ENCODE data around the gene PRDM16. TPM values are rescaled to one million over a fixed set of nuclear protein-coding genes. Genes with fewer than 3 reads are reported as not detected.
"Not testable (repeated sequence)": the region's sequence is repeated elsewhere in the genome, so short reads cannot be mapped to it uniquely, and the experiment has no call there.

Gene PRDM16
- total and polyA plus RNA-seq, 8 donors = 9.6 to 18.0 (median 14.7) TPM

DNA sequence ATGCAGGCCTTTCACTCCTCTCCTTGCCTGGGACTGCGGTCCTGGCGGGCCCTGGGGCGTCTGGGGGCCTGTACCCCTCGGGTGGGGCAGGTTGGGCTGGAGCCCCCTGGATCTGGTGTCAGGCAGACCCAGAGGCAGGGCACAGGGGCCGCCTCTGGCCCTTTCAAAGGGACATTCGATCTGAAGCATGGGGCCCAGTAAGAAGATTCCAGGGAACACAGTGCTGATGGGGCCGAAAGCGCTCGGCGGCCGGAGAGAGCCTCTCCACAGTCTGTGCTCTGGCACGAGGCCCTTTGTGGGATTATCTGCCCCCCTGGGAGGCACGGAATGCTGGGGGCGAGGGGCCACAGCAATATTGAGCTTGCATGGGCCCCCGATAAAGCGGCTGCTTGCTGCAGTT lies 15.2 kb downstream of the PRDM16 start:
- ATAC-seq (no peak), DNase-seq (no peak)
- H3K9me3 ChIP-seq = no peaks in the 10 kb centered on the region
- peaks cover 0 to 56% of the 10 kb centered on the region in 2 donors for H3K27me3 ChIP-seq
- intact Hi-C loops (cut with DNase I) = no loop called here
- H3K4me1 ChIP-seq = no peaks in the 10 kb centered on the region
- no peak overlapping the region for H3K4me3 ChIP-seq
- no peaks in the 10 kb centered on the region for H3K36me3 ChIP-seq
- no peak overlapping the region for H3K27ac ChIP-seq
- TF ChIP-seq, protein P1, sequence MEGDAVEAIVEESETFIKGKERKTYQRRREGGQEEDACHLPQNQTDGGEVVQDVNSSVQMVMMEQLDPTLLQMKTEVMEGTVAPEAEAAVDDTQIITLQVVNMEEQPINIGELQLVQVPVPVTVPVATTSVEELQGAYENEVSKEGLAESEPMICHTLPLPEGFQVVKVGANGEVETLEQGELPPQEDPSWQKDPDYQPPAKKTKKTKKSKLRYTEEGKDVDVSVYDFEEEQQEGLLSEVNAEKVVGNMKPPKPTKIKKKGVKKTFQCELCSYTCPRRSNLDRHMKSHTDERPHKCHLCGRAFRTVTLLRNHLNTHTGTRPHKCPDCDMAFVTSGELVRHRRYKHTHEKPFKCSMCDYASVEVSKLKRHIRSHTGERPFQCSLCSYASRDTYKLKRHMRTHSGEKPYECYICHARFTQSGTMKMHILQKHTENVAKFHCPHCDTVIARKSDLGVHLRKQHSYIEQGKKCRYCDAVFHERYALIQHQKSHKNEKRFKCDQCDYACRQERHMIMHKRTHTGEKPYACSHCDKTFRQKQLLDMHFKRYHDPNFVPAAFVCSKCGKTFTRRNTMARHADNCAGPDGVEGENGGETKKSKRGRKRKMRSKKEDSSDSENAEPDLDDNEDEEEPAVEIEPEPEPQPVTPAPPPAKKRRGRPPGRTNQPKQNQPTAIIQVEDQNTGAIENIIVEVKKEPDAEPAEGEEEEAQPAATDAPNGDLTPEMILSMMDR (IDR thresholded peaks at IDR 0.05) = no peak

DNA sequence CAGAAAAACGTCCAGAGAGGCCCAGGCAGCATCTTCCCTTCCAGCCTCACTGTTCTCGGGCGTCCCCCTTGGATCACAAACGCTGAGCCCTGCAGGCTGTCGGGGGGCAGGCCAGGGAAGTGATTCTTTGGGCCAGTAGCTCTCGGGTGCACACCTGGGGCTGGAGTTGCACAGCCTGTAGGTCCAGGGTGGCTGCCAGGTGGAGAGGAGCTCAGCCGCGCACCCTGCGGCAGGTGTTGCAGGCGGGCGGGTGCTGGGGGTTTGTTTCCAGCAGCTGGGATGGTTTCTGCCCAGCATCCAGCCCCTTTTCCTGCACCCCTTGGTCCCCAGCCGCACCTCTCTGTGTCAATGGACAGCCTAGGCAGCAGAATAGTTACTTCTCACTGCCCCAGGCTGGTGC lies 15.7 kb downstream of the PRDM16 start:
- DNase-seq = no peak

DNA sequence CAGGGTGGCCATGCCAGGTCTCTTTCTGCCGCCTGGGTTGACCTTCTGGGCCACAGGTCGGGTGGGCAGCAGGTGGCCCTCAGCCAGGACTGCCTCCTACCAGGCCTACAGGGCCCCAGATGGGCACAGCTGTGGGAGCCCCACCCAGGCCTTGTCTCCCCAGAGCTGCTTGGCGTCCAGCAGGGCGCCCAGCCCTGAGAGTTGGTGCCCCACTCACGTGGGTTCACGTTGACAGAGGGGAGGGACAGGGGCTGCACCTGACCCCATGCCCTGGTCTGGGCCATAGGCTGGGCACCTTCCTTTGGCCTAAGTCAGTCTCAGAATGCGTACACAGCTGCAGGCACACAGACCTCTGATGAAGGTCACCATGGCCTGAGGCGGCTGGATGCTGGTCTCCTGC lies 16.7 kb downstream of the PRDM16 start:
- Histone ChIP-seq H3K27me3 (peaks cover 0 to 56% of the 10 kb centered on the region in 2 donors), H3K9me3 (no peaks in the 10 kb centered on the region), H3K27ac (no peak overlapping the region), H3K4me1 (no peaks in the 10 kb centered on the region), H3K36me3 (no peaks in the 10 kb centered on the region), H3K4me3 (no peak overlapping the region)
- TF ChIP-seq, protein P1 (IDR thresholded peaks at IDR 0.05) = no peak
- ATAC-seq (no peak), DNase-seq (no peak)
- intact Hi-C loops (cut with DNase I) = no loop called here

More for the DNA sequence above, 15.7 kb downstream of the PRDM16 start:
- intact Hi-C loops (cut with DNase I) = no loop called here
- Histone ChIP-seq H3K27ac (no peak overlapping the region), H3K4me1 (no peaks in the 10 kb centered on the region), H3K36me3 (no peaks in the 10 kb centered on the region), H3K9me3 (no peaks in the 10 kb centered on the region), H3K4me3 (no peak overlapping the region), H3K27me3 (peaks cover 0 to 56% of the 10 kb centered on the region in 2 donors)
- TF ChIP-seq, protein P1 (IDR thresholded peaks at IDR 0.05) = no peak
- ATAC-seq = no peak

DNA sequence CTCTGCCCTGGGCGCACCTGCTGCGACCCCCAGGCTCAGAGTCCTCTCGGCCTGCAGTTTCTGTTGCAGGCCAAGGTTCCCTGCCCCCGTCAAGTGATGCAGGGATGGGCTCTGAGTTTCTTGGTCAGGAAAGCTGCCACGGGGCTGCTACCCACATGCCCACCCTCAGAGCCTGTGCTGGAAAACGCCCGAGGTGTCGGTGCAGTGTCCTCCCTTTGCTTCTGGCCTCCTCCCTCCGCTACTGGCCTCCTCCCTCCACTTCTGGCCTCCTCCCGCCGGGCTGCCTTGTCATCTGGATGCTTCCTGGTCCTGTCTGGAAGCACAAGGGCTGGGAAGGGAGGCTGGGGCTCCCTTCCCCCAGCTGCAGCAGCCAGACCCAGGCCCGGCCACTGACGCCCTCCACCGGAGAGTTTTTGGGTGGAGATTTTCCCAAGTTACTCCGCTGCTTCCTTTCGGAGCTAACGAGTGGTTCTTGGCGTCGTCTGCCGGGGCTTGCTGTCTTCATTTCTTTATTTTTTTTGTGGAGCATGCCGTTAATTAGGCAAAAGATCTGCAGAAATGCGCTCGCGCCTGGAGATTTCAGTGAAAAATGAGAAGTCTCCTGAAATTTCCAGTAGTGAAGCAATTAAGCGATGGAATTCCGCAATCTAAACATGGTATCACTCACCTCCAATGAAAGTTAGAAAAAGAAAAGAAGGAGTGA lies 17.4 kb downstream of the PRDM16 start:
- TF ChIP-seq, protein P1 (IDR thresholded peaks at IDR 0.05) = no peak
- Histone ChIP-seq H3K4me3 (no peak overlapping the region), H3K9me3 (no peaks in the 10 kb centered on the region), H3K27me3 (peaks cover 0 to 54% of the 10 kb centered on the region in 2 donors), H3K4me1 (no peaks in the 10 kb centered on the region), H3K36me3 (no peaks in the 10 kb centered on the region), H3K27ac (no peak overlapping the region)
- intact Hi-C loops (cut with DNase I) = no loop called here
- DNase-seq (no peak), ATAC-seq (no peak)

DNA sequence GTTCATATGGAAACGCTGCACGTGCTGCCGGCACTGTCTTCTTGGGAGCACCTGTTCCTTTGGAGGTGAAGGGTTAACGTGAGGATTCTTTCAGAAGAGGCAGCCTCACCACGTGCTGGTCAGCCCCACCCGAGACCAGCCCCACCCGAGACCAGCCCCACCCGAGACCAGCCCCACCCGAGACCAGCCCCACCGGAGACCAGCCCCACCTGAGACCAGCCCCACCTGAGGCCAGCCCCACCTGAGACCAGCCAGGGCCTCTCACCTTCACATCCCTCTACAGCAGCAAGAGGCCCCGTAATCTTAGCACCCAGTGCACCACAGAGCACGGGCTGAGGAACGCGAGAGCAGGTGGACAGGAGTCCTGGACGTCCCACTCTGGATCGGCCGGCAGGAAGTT lies 18.0 kb downstream of the PRDM16 start:
- Histone ChIP-seq H3K4me3 (no peak overlapping the region), H3K4me1 (no peaks in the 10 kb centered on the region), H3K9me3 (no peaks in the 10 kb centered on the region), H3K36me3 (no peaks in the 10 kb centered on the region), H3K27me3 (peaks cover 0 to 53% of the 10 kb centered on the region in 2 donors), H3K27ac (no peak overlapping the region)
- intact Hi-C loops (cut with DNase I) = no loop called here
- TF ChIP-seq, protein P1 (IDR thresholded peaks at IDR 0.05) = no peak
- ATAC-seq (no peak), DNase-seq (no peak)

DNA sequence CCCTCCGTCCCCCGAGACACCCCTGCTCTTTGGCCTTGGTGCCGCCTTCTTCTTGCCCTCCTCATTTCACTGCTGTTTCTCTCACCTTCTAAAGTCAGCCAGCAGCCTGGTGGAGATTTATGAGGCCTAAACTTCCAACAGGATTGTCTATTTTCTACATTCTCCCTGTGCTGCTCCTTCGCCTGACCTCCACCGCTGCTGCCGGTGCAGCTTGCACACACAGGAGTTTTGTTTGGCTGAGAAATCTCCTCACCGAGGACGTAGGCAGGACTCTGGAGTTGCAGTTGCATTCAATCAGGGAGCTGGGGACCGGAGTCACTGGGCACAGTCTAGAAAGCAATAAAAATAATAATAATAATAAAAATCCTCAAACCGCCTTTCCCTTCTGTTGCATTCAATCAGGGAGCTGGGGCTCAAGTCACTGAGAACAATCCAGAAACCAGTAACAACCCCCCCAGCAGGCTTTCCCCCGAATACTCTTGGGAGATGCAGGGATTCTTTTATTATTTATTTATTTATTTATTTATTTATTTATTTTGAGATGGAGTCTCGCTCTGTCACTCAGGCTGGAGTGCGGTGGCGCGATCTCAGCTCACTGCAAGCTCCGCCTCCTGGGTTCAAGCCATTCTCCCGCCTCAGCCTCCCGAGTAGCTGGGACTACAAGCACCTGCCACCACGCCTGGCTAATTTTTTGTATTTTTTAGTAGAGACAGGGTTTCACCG lies 19.1 kb downstream of the PRDM16 start:
- ATAC-seq; intact Hi-C loops (cut with DNase I): not testable (repeated sequence)

More for the DNA sequence above, 19.1 kb downstream of the PRDM16 start:
- not testable (repeated sequence) for H3K27ac ChIP-seq, DNase-seq, H3K36me3 ChIP-seq, H3K4me1 ChIP-seq, H3K4me3 ChIP-seq, H3K9me3 ChIP-seq
- H3K27me3 ChIP-seq = peaks cover 0 to 50% of the 10 kb centered on the region in 2 donors

Measured in left lung (tissue), 10 donors.